ENCODE measurements around the gene WWOX.

DNA sequence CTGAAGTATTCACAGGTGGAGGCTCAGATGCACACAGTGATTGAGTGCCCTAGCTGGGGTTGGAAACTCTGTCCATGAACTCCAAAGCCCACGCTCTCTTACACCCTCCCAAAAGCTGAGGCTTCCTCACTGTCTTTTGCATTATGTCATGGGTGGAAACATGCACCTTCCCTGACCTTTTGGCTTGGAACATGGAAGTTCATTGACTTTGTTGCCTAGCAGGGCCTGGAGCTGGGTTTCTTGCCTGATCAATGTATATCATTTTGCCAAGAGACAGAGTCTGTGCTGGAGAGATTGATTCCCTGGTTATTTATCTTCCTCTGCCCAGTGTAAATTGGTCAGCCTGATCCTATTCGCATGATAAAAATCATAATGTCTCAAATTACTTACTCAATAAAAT, 942.7 kb downstream of the WWOX start:
- TF ChIP-seq, protein P1, sequence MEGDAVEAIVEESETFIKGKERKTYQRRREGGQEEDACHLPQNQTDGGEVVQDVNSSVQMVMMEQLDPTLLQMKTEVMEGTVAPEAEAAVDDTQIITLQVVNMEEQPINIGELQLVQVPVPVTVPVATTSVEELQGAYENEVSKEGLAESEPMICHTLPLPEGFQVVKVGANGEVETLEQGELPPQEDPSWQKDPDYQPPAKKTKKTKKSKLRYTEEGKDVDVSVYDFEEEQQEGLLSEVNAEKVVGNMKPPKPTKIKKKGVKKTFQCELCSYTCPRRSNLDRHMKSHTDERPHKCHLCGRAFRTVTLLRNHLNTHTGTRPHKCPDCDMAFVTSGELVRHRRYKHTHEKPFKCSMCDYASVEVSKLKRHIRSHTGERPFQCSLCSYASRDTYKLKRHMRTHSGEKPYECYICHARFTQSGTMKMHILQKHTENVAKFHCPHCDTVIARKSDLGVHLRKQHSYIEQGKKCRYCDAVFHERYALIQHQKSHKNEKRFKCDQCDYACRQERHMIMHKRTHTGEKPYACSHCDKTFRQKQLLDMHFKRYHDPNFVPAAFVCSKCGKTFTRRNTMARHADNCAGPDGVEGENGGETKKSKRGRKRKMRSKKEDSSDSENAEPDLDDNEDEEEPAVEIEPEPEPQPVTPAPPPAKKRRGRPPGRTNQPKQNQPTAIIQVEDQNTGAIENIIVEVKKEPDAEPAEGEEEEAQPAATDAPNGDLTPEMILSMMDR (IDR thresholded peaks at IDR 0.05): no peak
- TF ChIP-seq POLR2A (IDR thresholded peaks at IDR 0.05): no peak
